Pancreas (tissue), 10 donors: ENCODE measurements around the gene SULT1A2. TPM values are rescaled to one million over a fixed set of nuclear protein-coding genes. Genes with fewer than 3 reads are reported as not detected.

Experiments
- ATAC-seq, 4 donors: fragments of 200-7000 bp; cut with Tn5 transposase; one replicate each; pipeline versions ENCODE4 v1.8.0 to v1.9.1; 2020; ENCODE audit warnings: mild to moderate bottlenecking in 4 of 4, moderate library complexity in 4 of 4
- DNase-seq, 6 donors: peaks; one replicate each; pipeline ENCODE4 v3.0.0-alpha.2; 2020
- FAIRE-seq: peaks from 2 replicates; lab custom pipeline; 2012; peaks lifted over from hg19 to GRCh38; lab: Jason Lieb, UNC
- H3K27ac ChIP-seq, 4 donors: fragments of 200-600 bp; sonication (generic); 1 replicate in 3 of 4; 2 replicates in 1 of 4; pipeline versions ENCODE4 v1.5.0 to v1.8.0; 2020
- H3K27me3 ChIP-seq, 4 donors: fragments of 200-600 bp; one replicate each; pipeline ENCODE4 v1.8.0; 2021
- H3K36me3 ChIP-seq, 3 donors: fragments of 200-600 bp; sonication (generic) in 1 of 3; one replicate each; pipeline versions ENCODE4 v1.5.0 to v1.8.0; 2020 to 2021
- H3K4me1 ChIP-seq, 3 donors: fragments of 200-600 bp; one replicate each; pipeline ENCODE4 v1.8.0; 2021
- H3K4me3 ChIP-seq, 4 donors: fragments of 200-600 bp; sonication (generic) in 2 of 4; one replicate each; pipeline versions ENCODE4 v1.5.0 to v1.8.0; 2020 to 2021
- H3K9me3 ChIP-seq, 4 donors: fragments of 200-600 bp; one replicate each; pipeline ENCODE4 v1.8.0; 2021
- WGBS, 2 donors: extraction: QIAGEN DNeasy Blood & Tissue Kit; methylation state at CpG; one replicate each; pipeline ENCODE4 v1.1.7; 2013; 5-methylcytosine and 5-hydroxymethylcytosine counted together
- intact Hi-C, 3 donors: fragments of 100-400 bp; cut with DNase I; formaldehyde crosslinking; loops; one replicate each; pipeline versions ENCODE4 v1.11.1 to v1.14.2; 2022
- polyA plus RNA-seq, 2 donors: library from polyadenylated mRNA; stranded (reverse); fragments of 200-250 nt; gene quantifications; one replicate each; pipeline ENCODE4 v1.2.3, GENCODE V29; 2013
- total RNA-seq, 6 donors: library from RNA; stranded (reverse); fragmentation: NEBNext Ultra II Directional in 4 of 6; extraction: Animal tissue kit (Norgen Biotek cat#: 25700) in 4 of 6; gene quantifications; one replicate each; pipeline versions ENCODE4 v1.2.1 to v1.2.4, GENCODE V29; 2021 to 2023
- TF ChIP-seq, protein P1 (sequence below), 4 donors: fragments of 200-600 bp; sonication (generic) in 3 of 4; IDR thresholded peaks; one replicate each; pipeline versions ENCODE4 v1.5.0 to v1.8.0; 2021; ENCODE audit warnings: antibody characterized with exemption in 4 of 4
- donor health status: healthy with polysubstance abuse.
- donor health status: DM: no; HTN: no; CAD: no; lungs with moderate emphysema.
- donor health status: DM: no; HTN: no; CAD: no.
- donor health status: control.
- donor health status: control.
- donor health status: Bipolar disorder and iron deficiency.
- donor health status: DM: yes; HTN: yes; CAD: no.
- donor health status: DM: no; HTN: no; CAD: no.
- donor health status: DM: no; HTN: no; CAD: no.
- donor health status: DM: yes; HTN: yes; CAD: no.

SULT1A2 gene
- total and polyA plus RNA-seq, 8 donors = 0.41 to 6.0 (median 1.4) TPM

- no peaks in the 10 kb centered on the region for H3K9me3 ChIP-seq
- DNase-seq (peak in 4 of 6 donors; percentile 38 to 78 (median 62)), FAIRE-seq (no peak), ATAC-seq (peak in 3 of 4 donors; percentile 46 to 62 (median 50))
- peak overlapping the region in 1 of 4 donors; percentile 41 for H3K27ac ChIP-seq
- H3K36me3 ChIP-seq = peaks cover 0 to 34% (median 7%) of the 10 kb centered on the region in 3 donors
- intact Hi-C loops = no loop called here
- 64 to 69% methylated on average over 11 of the region's 11 CpGs for WGBS, 2 donors
- H3K4me3 ChIP-seq = no peak overlapping the region
- TF ChIP-seq, protein P1, sequence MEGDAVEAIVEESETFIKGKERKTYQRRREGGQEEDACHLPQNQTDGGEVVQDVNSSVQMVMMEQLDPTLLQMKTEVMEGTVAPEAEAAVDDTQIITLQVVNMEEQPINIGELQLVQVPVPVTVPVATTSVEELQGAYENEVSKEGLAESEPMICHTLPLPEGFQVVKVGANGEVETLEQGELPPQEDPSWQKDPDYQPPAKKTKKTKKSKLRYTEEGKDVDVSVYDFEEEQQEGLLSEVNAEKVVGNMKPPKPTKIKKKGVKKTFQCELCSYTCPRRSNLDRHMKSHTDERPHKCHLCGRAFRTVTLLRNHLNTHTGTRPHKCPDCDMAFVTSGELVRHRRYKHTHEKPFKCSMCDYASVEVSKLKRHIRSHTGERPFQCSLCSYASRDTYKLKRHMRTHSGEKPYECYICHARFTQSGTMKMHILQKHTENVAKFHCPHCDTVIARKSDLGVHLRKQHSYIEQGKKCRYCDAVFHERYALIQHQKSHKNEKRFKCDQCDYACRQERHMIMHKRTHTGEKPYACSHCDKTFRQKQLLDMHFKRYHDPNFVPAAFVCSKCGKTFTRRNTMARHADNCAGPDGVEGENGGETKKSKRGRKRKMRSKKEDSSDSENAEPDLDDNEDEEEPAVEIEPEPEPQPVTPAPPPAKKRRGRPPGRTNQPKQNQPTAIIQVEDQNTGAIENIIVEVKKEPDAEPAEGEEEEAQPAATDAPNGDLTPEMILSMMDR (IDR thresholded peaks at IDR 0.05) = no peak
- H3K4me1 ChIP-seq = no peaks in the 10 kb centered on the region
- no peaks in the 10 kb centered on the region for H3K27me3 ChIP-seq
These were observed 11.2 kb downstream of the SULT1A2 start for GRCh38 chr16:28585674-28586073.

DNA sequence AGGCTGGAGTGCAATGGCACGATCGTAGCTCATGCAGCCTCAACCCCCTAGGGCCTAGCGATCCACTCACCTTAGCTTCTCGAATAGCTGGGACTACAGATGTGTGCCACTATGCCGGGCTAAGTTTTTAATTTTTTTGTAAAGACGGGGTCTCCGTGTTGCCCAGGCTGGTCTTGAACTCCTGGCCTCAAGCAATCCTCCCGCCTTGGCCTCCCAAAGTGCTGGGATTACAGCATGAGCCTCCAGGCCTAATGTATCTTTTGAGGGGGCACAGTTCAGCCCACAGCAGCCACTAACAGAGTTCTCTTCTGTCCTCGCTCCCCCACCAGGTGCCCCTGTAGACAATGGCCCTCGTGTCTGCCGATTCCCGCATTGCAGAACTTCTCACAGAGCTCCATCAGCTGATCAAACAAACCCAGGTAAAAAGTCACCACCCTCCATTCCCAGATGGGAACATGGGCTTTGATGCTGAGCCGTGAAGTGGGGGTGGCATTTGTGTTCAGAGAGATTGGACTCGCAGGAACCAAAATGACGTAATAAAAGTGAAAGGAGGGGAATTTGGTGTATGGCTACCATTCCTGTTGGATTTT, 16.0 kb downstream of the SULT1A2 start:
- DNase-seq = no peak
- peaks cover 0 to 9% (median 3%) of the 10 kb centered on the region in 3 donors for H3K36me3 ChIP-seq

GRCh38 chr16:28575446-28576109, 21.3 kb downstream of the SULT1A2 start:
- FAIRE-seq (no peak), ATAC-seq (no peak), DNase-seq (no peak)
- H3K27ac ChIP-seq = no peak overlapping the region
- H3K4me1 ChIP-seq = no peaks in the 10 kb centered on the region
- no peak overlapping the region for H3K4me3 ChIP-seq
- H3K36me3 ChIP-seq = no peaks in the 10 kb centered on the region
- intact Hi-C loops = no loop called here
- no peaks in the 10 kb centered on the region for H3K9me3 ChIP-seq
- WGBS, 2 donors = 90 to 95% methylated on average over 8 of the region's 8 CpGs
- TF ChIP-seq, protein P1 (IDR thresholded peaks at IDR 0.05) = no peak
- no peaks in the 10 kb centered on the region for H3K27me3 ChIP-seq

More for the DNA sequence above, 16.0 kb downstream of the SULT1A2 start:
- no peak for ATAC-seq
- FAIRE-seq = no peak
- WGBS, 2 donors = 91 to 92% methylated on average over 15 of the region's 15 CpGs
- H3K4me1 ChIP-seq = no peaks in the 10 kb centered on the region
- intact Hi-C loops = no loop called here
- H3K4me3 ChIP-seq = no peak overlapping the region
- H3K27ac ChIP-seq = no peak overlapping the region
- TF ChIP-seq, protein P1 (IDR thresholded peaks at IDR 0.05) = no peak
- H3K9me3 ChIP-seq = no peaks in the 10 kb centered on the region
- H3K27me3 ChIP-seq = no peaks in the 10 kb centered on the region

DNA sequence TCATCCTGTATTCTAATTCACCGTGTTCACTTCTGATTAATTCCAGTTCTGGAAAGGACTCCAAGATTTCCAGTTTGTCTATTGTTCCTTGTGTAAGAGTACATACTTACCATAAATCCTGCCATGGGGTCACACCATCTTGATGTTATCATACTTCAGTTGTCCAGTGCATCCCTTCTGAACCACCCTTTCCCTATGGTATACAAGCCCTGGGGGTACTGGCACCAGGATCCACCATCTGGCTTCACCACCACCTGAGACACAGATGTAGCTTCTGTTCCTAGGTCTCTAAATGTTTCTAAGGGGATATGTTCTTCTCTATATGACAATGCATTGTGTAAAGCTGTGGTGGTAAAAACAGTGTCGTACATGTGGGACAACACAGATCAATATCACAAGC, 21.9 kb downstream of the SULT1A2 start:
- ATAC-seq = no peak
- no peaks in the 10 kb centered on the region for H3K4me1 ChIP-seq
- H3K9me3 ChIP-seq = no peaks in the 10 kb centered on the region
- 94 to 95% methylated on average over 2 of the region's 2 CpGs for WGBS, 2 donors
- H3K27ac ChIP-seq = no peak overlapping the region
- intact Hi-C loops = no loop called here
- H3K4me3 ChIP-seq = no peak overlapping the region
- no peak for FAIRE-seq
- no peak for DNase-seq
- H3K36me3 ChIP-seq = no peaks in the 10 kb centered on the region
- TF ChIP-seq, protein P1 (IDR thresholded peaks at IDR 0.05) = no peak
- no peaks in the 10 kb centered on the region for H3K27me3 ChIP-seq
